Spinal cord (tissue), 4 donors: Measurements from ENCODE around the gene DIAPH1. TPM values are rescaled to one million over a fixed set of nuclear protein-coding genes. Genes with fewer than 3 reads are reported as not detected.

Experiments used
- polyA plus RNA-seq, 2 donors: library from polyadenylated mRNA; unstranded; fragments of 120-200 nt; gene quantifications; one replicate each; pipeline ENCODE4 v1.2.1, GENCODE V29; 2013; ENCODE audit not compliant: insufficient read length in 2 of 2
- small RNA-seq: library from RNA; depleted of rRNA; stranded (forward); fragments of <200 nt; gene quantifications from one replicate; pipeline ENCODE3, GENCODE V24; 2014; ENCODE audit warnings: low replicate concordance
- total RNA-seq, 2 donors: library from RNA; depleted of rRNA in 1 of 2; stranded (reverse); fragments of 120-200 nt in 1 of 2; fragments of >200 nt in 1 of 2; gene quantifications; one replicate each; pipeline versions ENCODE4 v1.2.3 to v1.2.4, GENCODE V29; 2013 to 2014

The DIAPH1 gene
- total and polyA plus RNA-seq, 4 donors, result 23.6 to 44.4 (median 31.1) TPM

Small RNA genes within 50 kb of the gene (small RNA-seq; reads per million reads assigned to genes)
- not detected for gene RPS27AP10

Other genes starting within 250 kb of the DIAPH1 start
- gene PCDHGB3, start 248.8 kb downstream of the DIAPH1 start, total RNA-seq, result 1 to 10 TPM; 6.0 to 8.3 TPM
- gene PCDHGB3, start 248.8 kb downstream of the DIAPH1 start, polyA plus RNA-seq, result 1 to 10 TPM; 7.1 to 8.4 TPM
- gene PCDHGA6, start 245.1 kb downstream of the DIAPH1 start, total RNA-seq, result 10 to 100 TPM in 1 of 2 donors, 1 to 10 TPM in 1; 8.5 to 12.3 TPM
- 10 to 100 TPM; 18.4 to 19.2 TPM for gene PCDHGA6, start 245.1 kb downstream of the DIAPH1 start, polyA plus RNA-seq
- 1 to 10 TPM; 6.1 to 6.6 TPM for gene PCDHGA7, start 236.3 kb downstream of the DIAPH1 start, total RNA-seq
- 1 to 10 TPM; 5.2 to 6.7 TPM for gene PCDHGA7, start 236.3 kb downstream of the DIAPH1 start, polyA plus RNA-seq
- 10 to 100 TPM; 12.5 to 14.9 TPM for gene PCDHGB4, start 231.3 kb downstream of the DIAPH1 start, total RNA-seq
- 10 to 100 TPM; 10.3 to 16.0 TPM for gene PCDHGB4, start 231.3 kb downstream of the DIAPH1 start, polyA plus RNA-seq
- gene PCDHGA8, start 226.4 kb downstream of the DIAPH1 start, total RNA-seq, result 1 to 10 TPM; 4.6 to 5.6 TPM
- gene PCDHGA8, start 226.4 kb downstream of the DIAPH1 start, polyA plus RNA-seq, result 1 to 10 TPM; 1.9 to 2.1 TPM
- 10 to 100 TPM; 17.5 to 21.5 TPM for gene PCDHGB5, start 221.1 kb downstream of the DIAPH1 start, total RNA-seq
- 10 to 100 TPM; 22.7 to 33.5 TPM for gene PCDHGB5, start 221.1 kb downstream of the DIAPH1 start, polyA plus RNA-seq
- 10 to 100 TPM; 10.9 TPM for gene PCDHGA9, start 216.2 kb downstream of the DIAPH1 start, total RNA-seq
- gene PCDHGA9, start 216.2 kb downstream of the DIAPH1 start, polyA plus RNA-seq, result 10 to 100 TPM; 19.2 to 21.4 TPM
- gene PCDHGB6, start 211.0 kb downstream of the DIAPH1 start, total RNA-seq, result 10 to 100 TPM in 1 of 2 donors, 1 to 10 TPM in 1; 10.0 to 10.6 TPM
- gene PCDHGB6, start 211.0 kb downstream of the DIAPH1 start, polyA plus RNA-seq, result 10 to 100 TPM; 22.0 to 25.7 TPM
- gene PCDHGA10, start 206.0 kb downstream of the DIAPH1 start, total RNA-seq, result 10 to 100 TPM; 11.1 to 12.4 TPM
- gene PCDHGA10, start 206.0 kb downstream of the DIAPH1 start, polyA plus RNA-seq, result 10 to 100 TPM; 21.1 to 32.4 TPM
- 10 to 100 TPM; 13.7 to 14.3 TPM for gene PCDHGB7, start 201.3 kb downstream of the DIAPH1 start, total RNA-seq
- gene PCDHGB7, start 201.3 kb downstream of the DIAPH1 start, polyA plus RNA-seq, result 10 to 100 TPM; 35.8 to 47.2 TPM
- gene PCDHGA11, start 197.9 kb downstream of the DIAPH1 start, total RNA-seq, result 10 to 100 TPM in 1 of 2 donors, 1 to 10 TPM in 1; 8.0 to 15.0 TPM
- 10 to 100 TPM; 14.9 to 16.1 TPM for gene PCDHGA11, start 197.9 kb downstream of the DIAPH1 start, polyA plus RNA-seq
- 10 to 100 TPM in 1 of 2 donors, 1 to 10 TPM in 1; 8.5 to 10.7 TPM for gene PCDHGA12, start 188.5 kb downstream of the DIAPH1 start, total RNA-seq
- 1 to 10 TPM; 8.1 to 8.3 TPM for gene PCDHGA12, start 188.5 kb downstream of the DIAPH1 start, polyA plus RNA-seq
- gene PCDHGC3, start 143.0 kb downstream of the DIAPH1 start, total RNA-seq, result 100 to 1,000 TPM; 114 to 205 TPM
- 100 to 1,000 TPM; 603 to 678 TPM for gene PCDHGC3, start 143.0 kb downstream of the DIAPH1 start, polyA plus RNA-seq
- 10 to 100 TPM; 20.0 to 65.5 TPM for gene PCDHGC4, start 134.0 kb downstream of the DIAPH1 start, total RNA-seq
- gene PCDHGC4, start 134.0 kb downstream of the DIAPH1 start, polyA plus RNA-seq, result 10 to 100 TPM; 90.2 to 91.8 TPM
- 1 to 10 TPM; 4.0 to 5.9 TPM for gene PCDHGC5, start 129.9 kb downstream of the DIAPH1 start, total RNA-seq
- gene PCDHGC5, start 129.9 kb downstream of the DIAPH1 start, polyA plus RNA-seq, result 1 to 10 TPM; 5.4 to 6.5 TPM
- gene HDAC3, start 17.8 kb upstream of the DIAPH1 start, total RNA-seq, result 10 to 100 TPM; 56.9 to 70.6 TPM
- gene HDAC3, start 17.8 kb upstream of the DIAPH1 start, polyA plus RNA-seq, result 100 to 1,000 TPM in 1 of 2 donors, 10 to 100 TPM in 1; 89.7 to 110 TPM
- gene RELL2, start 18.0 kb upstream of the DIAPH1 start, total RNA-seq, result 10 to 100 TPM in 1 of 2 donors, 1 to 10 TPM in 1; 7.3 to 22.6 TPM
- gene RELL2, start 18.0 kb upstream of the DIAPH1 start, polyA plus RNA-seq, result 10 to 100 TPM; 32.4 to 37.3 TPM
- 10 to 100 TPM in 1 of 2 donors, 1 to 10 TPM in 1; 8.1 to 14.7 TPM for gene FCHSD1, start 32.4 kb upstream of the DIAPH1 start, total RNA-seq
- gene FCHSD1, start 32.4 kb upstream of the DIAPH1 start, polyA plus RNA-seq, result 10 to 100 TPM; 11.9 to 20.0 TPM
- gene ARAP3, start 63.2 kb upstream of the DIAPH1 start, total RNA-seq, result 1 to 10 TPM; 2.8 to 7.0 TPM
- gene ARAP3, start 63.2 kb upstream of the DIAPH1 start, polyA plus RNA-seq, result 10 to 100 TPM in 1 of 2 donors, 1 to 10 TPM in 1; 9.9 to 11.6 TPM